MM.1S (cell line): Measurements from ENCODE around the gene ABCC4.

Experiments used
- DNase-seq: peaks from one replicate; pipeline ENCODE4 v3.0.0-alpha.2; 2015
- H2AFZ ChIP-seq: fragments of 300-600 bp; sonication (generic); 2 replicates; pipeline ENCODE4 v1.6.0; 2016; ENCODE audit warnings: antibody characterized with exemption, low read length
- H3F3A ChIP-seq: fragments of 300-600 bp; sonication (generic); 2 replicates; pipeline ENCODE4 v1.6.1; 2016; ENCODE audit warnings: mild to moderate bottlenecking, antibody characterized with exemption, low read length, moderate library complexity, mixed read lengths; ENCODE audit not compliant: insufficient read depth
- H3K27ac ChIP-seq: fragments of 300-600 bp; sonication (generic); 2 replicates; pipeline ENCODE4 v1.5.1; 2016; ENCODE audit warnings: mild to moderate bottlenecking, low read length
- H3K27me3 ChIP-seq: fragments of 300-600 bp; sonication (generic); replicated peaks from 2 replicates; pipeline ENCODE4 v1.6.0; 2016; ENCODE audit warnings: low read length; ENCODE audit not compliant: insufficient read depth
- H3K36me3 ChIP-seq: fragments of 300-600 bp; sonication (generic); replicated peaks from 2 replicates; pipeline ENCODE4 v1.6.1; 2016; ENCODE audit warnings: mild to moderate bottlenecking, low read length, mixed read lengths; ENCODE audit not compliant: insufficient read depth
- H3K4me1 ChIP-seq: fragments of 300-600 bp; sonication (generic); 2 replicates; pipeline ENCODE4 v1.6.1; 2016; ENCODE audit warnings: low read length, mixed read lengths
- H3K4me2 ChIP-seq: fragments of 300-600 bp; sonication (generic); 2 replicates; pipeline ENCODE4 v1.6.0; 2016; ENCODE audit warnings: low read depth, low read length
- H3K4me3 ChIP-seq: fragments of 300-600 bp; sonication (generic); 2 replicates; pipeline ENCODE4 v1.5.1; 2016; ENCODE audit warnings: low read length, mixed read lengths
- H3K79me2 ChIP-seq: fragments of 300-600 bp; sonication (generic); 2 replicates; pipeline ENCODE4 v1.6.1; 2016; ENCODE audit warnings: mixed run types, low read length, mixed read lengths
- H3K9ac ChIP-seq: fragments of 300-600 bp; sonication (generic); 2 replicates; pipeline ENCODE4 v1.6.1; 2016; ENCODE audit warnings: low read length, mixed read lengths
- H3K9me2 ChIP-seq: fragments of 300-600 bp; sonication (generic); replicated peaks from 2 replicates; pipeline ENCODE4 v1.6.1; 2016; ENCODE audit warnings: mild to moderate bottlenecking, low read length, mixed read lengths; ENCODE audit not compliant: insufficient read depth
- H3K9me3 ChIP-seq: fragments of 300-600 bp; sonication (generic); replicated peaks from 2 replicates; pipeline ENCODE4 v1.6.1; 2016; ENCODE audit warnings: mild to moderate bottlenecking, low read length, mixed read lengths; ENCODE audit not compliant: insufficient read depth
- H4K20me1 ChIP-seq: fragments of 300-600 bp; sonication (generic); 2 replicates; pipeline ENCODE4 v1.6.1; 2016; ENCODE audit warnings: mild to moderate bottlenecking, low read length, moderate library complexity, mixed read lengths; ENCODE audit not compliant: insufficient read depth
- CTCF ChIP-seq: fragments of 300-600 bp; sonication (generic); IDR thresholded peaks from 2 replicates; pipeline ENCODE4 v1.5.1; 2016; ENCODE audit warnings: antibody characterized with exemption, low read length, mixed read lengths
- EZH2 ChIP-seq: fragments of 300-600 bp; sonication (generic); optimal IDR thresholded peaks from 2 replicates; pipeline ENCODE3; 2017; ENCODE audit warnings: low read depth, mild to moderate bottlenecking, antibody characterized with exemption, low read length, mixed read lengths
- EZH2phosphoT487 ChIP-seq: fragments of 300-600 bp; sonication (generic); IDR thresholded peaks from 2 replicates; pipeline ENCODE4 v1.6.1; 2018; ENCODE audit warnings: antibody characterized with exemption, low read length

ABCC4 gene

GRCh38 chr13:95246292-95247082 lies 54.8 kb downstream of the ABCC4 start:
- H3K79me2 ChIP-seq = no peaks in the 10 kb centered on the region
- H3K9me2 ChIP-seq = no peaks in the 10 kb centered on the region
- no peak for DNase-seq
- H3K36me3 ChIP-seq = no peaks in the 10 kb centered on the region
- no peak overlapping the region for H2AFZ ChIP-seq
- no peak overlapping the region for H3K9ac ChIP-seq
- H3K27ac ChIP-seq = no peak overlapping the region
- no peaks in the 10 kb centered on the region for H3F3A ChIP-seq
- H3K27me3 ChIP-seq = no peaks in the 10 kb centered on the region
- H3K4me3 ChIP-seq = no peak overlapping the region
- TF ChIP-seq EZH2 (no peak), EZH2phosphoT487 (no peak), CTCF (no peak)
- H4K20me1 ChIP-seq = no peaks in the 10 kb centered on the region
- no peaks in the 10 kb centered on the region for H3K4me1 ChIP-seq
- H3K4me2 ChIP-seq = no peak overlapping the region
- H3K9me3 ChIP-seq = no peaks in the 10 kb centered on the region

- Histone ChIP-seq H2AFZ (no peak overlapping the region), H3K4me3 (no peak overlapping the region), H3K4me1 (no peaks in the 10 kb centered on the region), H3K9ac (no peak overlapping the region), H3K79me2 (no peaks in the 10 kb centered on the region), H4K20me1 (no peaks in the 10 kb centered on the region), H3K27ac (no peak overlapping the region; the same call in 1 of the 2 replicates), H3K9me2 (no peaks in the 10 kb centered on the region), H3K36me3 (no peaks in the 10 kb centered on the region), H3K9me3 (no peaks in the 10 kb centered on the region), H3F3A (no peaks in the 10 kb centered on the region), H3K4me2 (no peak overlapping the region), H3K27me3 (no peaks in the 10 kb centered on the region)
- no peak for TF ChIP-seq CTCF
- no peak for TF ChIP-seq EZH2phosphoT487
- no peak for TF ChIP-seq EZH2
- no peak for DNase-seq
Measured at GRCh38 chr13:95245071-95245470, 56.2 kb downstream of the ABCC4 start.

- H3K9me3 ChIP-seq = no peaks in the 10 kb centered on the region
Measured at GRCh38 chr13:95243207-95243606, 58.0 kb downstream of the ABCC4 start.

More at GRCh38 chr13:95243207-95243606, 58.0 kb downstream of the ABCC4 start:
- Histone ChIP-seq H3F3A (no peaks in the 10 kb centered on the region), H3K79me2 (no peaks in the 10 kb centered on the region), H3K27me3 (no peaks in the 10 kb centered on the region), H3K4me2 (no peak overlapping the region), H3K4me1 (no peaks in the 10 kb centered on the region), H3K27ac (no peak overlapping the region), H3K36me3 (no peaks in the 10 kb centered on the region), H3K9me2 (no peaks in the 10 kb centered on the region), H3K4me3 (no peak overlapping the region), H4K20me1 (no peaks in the 10 kb centered on the region), H2AFZ (no peak overlapping the region), H3K9ac (no peak overlapping the region)
- DNase-seq = no peak
- TF ChIP-seq EZH2 (no peak), CTCF (no peak), EZH2phosphoT487 (no peak)
